Measurements from ENCODE around the gene DCTN3. TPM values are rescaled to one million over a fixed set of nuclear protein-coding genes. Genes with fewer than 3 reads are reported as not detected.

Gene DCTN3
- total RNA-seq, 1 donor: 84.0 TPM

DNA sequence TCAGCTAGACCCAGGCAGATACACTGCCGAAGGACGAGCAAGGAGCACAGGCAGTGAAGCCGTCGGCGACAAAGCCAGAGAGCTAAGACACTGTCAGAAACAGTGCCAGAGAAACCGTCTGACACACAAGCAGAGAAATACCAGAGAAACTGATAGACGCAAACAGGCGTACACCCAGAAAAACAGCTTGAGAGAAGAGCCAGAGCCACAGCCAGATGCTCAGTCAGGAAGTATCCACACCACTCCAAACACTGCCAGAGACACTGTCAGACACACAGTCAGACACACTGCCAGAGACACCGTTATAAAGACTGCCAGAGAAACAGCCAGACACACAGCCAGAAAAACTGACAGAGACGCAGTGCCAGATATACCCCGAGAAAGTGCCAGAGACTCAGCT, 49.9 kb downstream of the DCTN3 start:
- Histone ChIP-seq H3K79me2 (ENCODE audit: insufficient read depth, low read length) (no peaks in the 10 kb centered on the region), H3K27ac (ENCODE audit: low read depth, low read length) (no peak overlapping the region), H3K4me2 (ENCODE audit: insufficient read depth, low read length) (no peak overlapping the region), H3K9me3 (ENCODE audit: low read depth, low read length) (no peaks in the 10 kb centered on the region), H3K4me1 (ENCODE audit: insufficient read depth, low read length) (no peaks in the 10 kb centered on the region), H3K36me3 (ENCODE audit: insufficient read depth, low read length) (no peaks in the 10 kb centered on the region), H4K20me1 (ENCODE audit: insufficient read depth, low read length) (no peaks in the 10 kb centered on the region), H3K4me3 (ENCODE audit: insufficient read depth, low read length) (no peak overlapping the region), H2AFZ (ENCODE audit: low read length) (no peak overlapping the region), H3K27me3 (ENCODE audit: insufficient read depth, low read length) (peaks cover 11% of the 10 kb centered on the region)
- TF ChIP-seq, protein P1, sequence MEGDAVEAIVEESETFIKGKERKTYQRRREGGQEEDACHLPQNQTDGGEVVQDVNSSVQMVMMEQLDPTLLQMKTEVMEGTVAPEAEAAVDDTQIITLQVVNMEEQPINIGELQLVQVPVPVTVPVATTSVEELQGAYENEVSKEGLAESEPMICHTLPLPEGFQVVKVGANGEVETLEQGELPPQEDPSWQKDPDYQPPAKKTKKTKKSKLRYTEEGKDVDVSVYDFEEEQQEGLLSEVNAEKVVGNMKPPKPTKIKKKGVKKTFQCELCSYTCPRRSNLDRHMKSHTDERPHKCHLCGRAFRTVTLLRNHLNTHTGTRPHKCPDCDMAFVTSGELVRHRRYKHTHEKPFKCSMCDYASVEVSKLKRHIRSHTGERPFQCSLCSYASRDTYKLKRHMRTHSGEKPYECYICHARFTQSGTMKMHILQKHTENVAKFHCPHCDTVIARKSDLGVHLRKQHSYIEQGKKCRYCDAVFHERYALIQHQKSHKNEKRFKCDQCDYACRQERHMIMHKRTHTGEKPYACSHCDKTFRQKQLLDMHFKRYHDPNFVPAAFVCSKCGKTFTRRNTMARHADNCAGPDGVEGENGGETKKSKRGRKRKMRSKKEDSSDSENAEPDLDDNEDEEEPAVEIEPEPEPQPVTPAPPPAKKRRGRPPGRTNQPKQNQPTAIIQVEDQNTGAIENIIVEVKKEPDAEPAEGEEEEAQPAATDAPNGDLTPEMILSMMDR (IDR thresholded peaks at IDR 0.05; ENCODE audit: extremely low read depth, low read depth, low read length): no peak
- no peak for DNase-seq (ENCODE audit: insufficient read length, low spot score, missing footprints)

DNA sequence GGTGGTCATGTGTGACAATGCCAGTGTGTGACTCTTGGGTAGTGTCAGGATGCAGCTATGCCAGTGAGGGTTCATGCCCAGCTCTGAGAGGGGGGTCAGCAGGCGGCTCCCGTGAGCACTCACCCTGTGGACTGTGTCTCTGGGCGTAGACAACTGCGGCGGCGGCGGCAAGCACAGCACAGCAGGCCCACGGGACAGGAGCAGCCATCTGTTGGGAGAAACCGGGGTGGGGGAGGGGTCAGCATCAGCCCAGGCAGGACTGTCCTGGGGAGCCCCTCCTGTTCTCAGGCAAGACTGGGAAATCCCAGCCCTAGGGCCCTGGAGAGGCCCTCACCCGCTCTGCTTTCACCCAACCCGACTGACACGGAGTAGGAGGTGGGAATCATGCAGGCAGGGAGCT, 51.5 kb downstream of the DCTN3 start:
- Histone ChIP-seq H3K27ac (ENCODE audit: low read depth, low read length) (no peak overlapping the region), H3K4me1 (ENCODE audit: insufficient read depth, low read length) (no peaks in the 10 kb centered on the region), H3K4me3 (ENCODE audit: insufficient read depth, low read length) (no peak overlapping the region), H2AFZ (ENCODE audit: low read length) (no peak overlapping the region), H3K36me3 (ENCODE audit: insufficient read depth, low read length) (no peaks in the 10 kb centered on the region), H3K4me2 (ENCODE audit: insufficient read depth, low read length) (no peak overlapping the region), H3K79me2 (ENCODE audit: insufficient read depth, low read length) (no peaks in the 10 kb centered on the region), H3K9me3 (ENCODE audit: low read depth, low read length) (no peaks in the 10 kb centered on the region), H3K27me3 (ENCODE audit: insufficient read depth, low read length) (peaks cover 11% of the 10 kb centered on the region), H4K20me1 (ENCODE audit: insufficient read depth, low read length) (no peaks in the 10 kb centered on the region)
- TF ChIP-seq, protein P1 (IDR thresholded peaks at IDR 0.05; ENCODE audit: extremely low read depth, low read depth, low read length): no peak
- no peak for DNase-seq (ENCODE audit: insufficient read length, low spot score, missing footprints)

DNA sequence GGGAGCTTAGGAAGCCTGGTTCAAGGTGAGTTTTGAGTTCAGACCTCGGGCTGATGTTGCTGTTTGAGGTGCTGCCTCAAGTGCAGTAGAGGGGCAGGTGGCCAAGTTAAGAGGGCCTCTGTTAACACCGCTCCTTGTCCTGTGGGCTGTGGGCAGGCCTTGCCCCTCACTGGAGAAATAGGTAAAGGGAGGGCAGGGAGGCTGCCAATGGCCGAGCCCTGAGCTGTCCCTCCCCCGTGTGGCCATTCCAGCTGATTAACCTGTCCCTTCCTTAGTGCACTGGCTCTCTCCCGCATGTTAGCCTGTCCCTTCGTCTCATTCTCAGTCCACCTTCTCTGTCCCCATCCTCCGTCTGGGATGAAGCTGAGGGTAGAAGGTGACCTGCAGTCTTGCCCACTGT, 52.2 kb downstream of the DCTN3 start:
- no peak for DNase-seq (ENCODE audit: insufficient read length, low spot score, missing footprints)
- no peaks in the 10 kb centered on the region for H3K9me3 ChIP-seq (ENCODE audit: low read depth, low read length)
- no peak overlapping the region for H3K4me3 ChIP-seq (ENCODE audit: insufficient read depth, low read length)
- TF ChIP-seq, protein P1 (IDR thresholded peaks at IDR 0.05; ENCODE audit: extremely low read depth, low read depth, low read length): no peak
- no peaks in the 10 kb centered on the region for H3K4me1 ChIP-seq (ENCODE audit: insufficient read depth, low read length)
- H3K36me3 ChIP-seq (ENCODE audit: insufficient read depth, low read length): no peaks in the 10 kb centered on the region
- H3K27ac ChIP-seq (ENCODE audit: low read depth, low read length): no peak overlapping the region
- H3K4me2 ChIP-seq (ENCODE audit: insufficient read depth, low read length): no peak overlapping the region
- H2AFZ ChIP-seq (ENCODE audit: low read length): no peak overlapping the region
- H3K27me3 ChIP-seq (ENCODE audit: insufficient read depth, low read length): peaks cover 11% of the 10 kb centered on the region
- no peaks in the 10 kb centered on the region for H3K79me2 ChIP-seq (ENCODE audit: insufficient read depth, low read length)
- H4K20me1 ChIP-seq (ENCODE audit: insufficient read depth, low read length): no peaks in the 10 kb centered on the region

DNA sequence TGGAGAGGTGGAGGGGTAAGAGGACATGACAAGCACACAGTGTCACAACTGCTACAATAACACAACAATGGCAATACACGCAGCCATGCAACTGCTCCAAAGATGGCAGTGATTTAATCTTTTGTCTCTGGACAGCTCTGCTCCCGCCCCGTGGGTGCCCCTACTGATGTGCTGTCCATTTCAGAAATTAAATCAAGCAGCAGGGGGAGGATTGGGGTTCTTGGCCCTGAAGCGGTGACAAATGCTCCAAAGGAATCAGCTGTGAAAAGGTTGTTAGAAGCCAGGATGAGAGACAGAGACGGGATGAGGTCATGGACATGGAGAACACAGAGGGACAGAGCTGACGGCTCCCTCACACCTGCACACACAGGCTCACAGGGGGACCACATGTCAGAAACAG, 53.3 kb downstream of the DCTN3 start:
- TF ChIP-seq, protein P1 (IDR thresholded peaks at IDR 0.05; ENCODE audit: extremely low read depth, low read depth, low read length): no peak
- H3K4me1 ChIP-seq (ENCODE audit: insufficient read depth, low read length): no peaks in the 10 kb centered on the region
- H3K9me3 ChIP-seq (ENCODE audit: low read depth, low read length): no peaks in the 10 kb centered on the region
- H3K27me3 ChIP-seq (ENCODE audit: insufficient read depth, low read length): peaks cover 11% of the 10 kb centered on the region
- no peak overlapping the region for H2AFZ ChIP-seq (ENCODE audit: low read length)
- no peaks in the 10 kb centered on the region for H3K79me2 ChIP-seq (ENCODE audit: insufficient read depth, low read length)
- no peak overlapping the region for H3K27ac ChIP-seq (ENCODE audit: low read depth, low read length)
- DNase-seq (ENCODE audit: insufficient read length, low spot score, missing footprints): no peak
- no peaks in the 10 kb centered on the region for H4K20me1 ChIP-seq (ENCODE audit: insufficient read depth, low read length)
- no peak overlapping the region for H3K4me2 ChIP-seq (ENCODE audit: insufficient read depth, low read length)
- H3K4me3 ChIP-seq (ENCODE audit: insufficient read depth, low read length): no peak overlapping the region
- no peaks in the 10 kb centered on the region for H3K36me3 ChIP-seq (ENCODE audit: insufficient read depth, low read length)
